H1 (cell line): ENCODE data around the gene CCDC71. TPM values are rescaled to one million over a fixed set of nuclear protein-coding genes. Genes with fewer than 3 reads are reported as not detected.
A peak's percentile ranks its signal among the peaks of the same experiment; 100 is the strongest.

Experiments
- CTCF ChIA-PET: fragments of 300-600 bp; sonication (Branson Sonifier 250); formaldehyde crosslinking; loops from one replicate; lab custom pipeline; 2021; ENCODE audit not compliant: partially characterized antibody; lab: Charles Lee
- POLR2A ChIA-PET: fragments of 300-600 bp; sonication (Branson Sonifier 250); formaldehyde crosslinking; loops from one replicate; lab custom pipeline; 2021; ENCODE audit warnings: inconsistent platforms; ENCODE audit not compliant: partially characterized antibody; lab: Charles Lee
- DNase-seq, 2 experiments: peaks; one replicate each; pipeline versions ENCODE4 v3.0.0 to v3.0.0-alpha.2; 2010 to 2022; ENCODE audit warnings: low spot score in 2 of 2, low read depth in 1 of 2, mixed read lengths in 1 of 2
- FAIRE-seq: peaks from 2 replicates; lab custom pipeline; 2011; peaks lifted over from hg19 to GRCh38; lab: Jason Lieb, UNC
- H2AFZ ChIP-seq: 2 replicates; pipeline ENCODE4 v1.8.1; 2012; ENCODE audit warnings: low read length, inconsistent platforms
- H2AK5ac ChIP-seq: 2 replicates; pipeline ENCODE4 v1.6.1; 2013; ENCODE audit warnings: low read depth, low read length
- H2BK120ac ChIP-seq: replicated peaks from 2 replicates; pipeline ENCODE3; 2013; ENCODE audit warnings: low read depth, low read length, inconsistent platforms
- H2BK12ac ChIP-seq: 2 replicates; pipeline ENCODE4 v1.6.1; 2013; ENCODE audit warnings: low read depth, low read length
- H2BK15ac ChIP-seq: 2 replicates; pipeline ENCODE4 v1.6.1; 2013; ENCODE audit warnings: low read length
- H2BK20ac ChIP-seq: 2 replicates; pipeline ENCODE4 v1.6.1; 2013; ENCODE audit warnings: low read length
- H2BK5ac ChIP-seq: 2 replicates; pipeline ENCODE4 v1.6.1; 2013; ENCODE audit warnings: low read depth, low read length
- H3K14ac ChIP-seq: 2 replicates; pipeline ENCODE4 v1.6.1; 2013; ENCODE audit warnings: inconsistent platforms; ENCODE audit not compliant: insufficient read length
- H3K18ac ChIP-seq: 2 replicates; pipeline ENCODE4 v1.6.1; 2013; ENCODE audit warnings: low read length; ENCODE audit errors: extremely low read depth
- H3K23ac ChIP-seq: 2 replicates; pipeline ENCODE4 v1.6.1; 2013; ENCODE audit warnings: inconsistent platforms; ENCODE audit not compliant: insufficient read length
- H3K23me2 ChIP-seq: 2 replicates; pipeline ENCODE4 v1.6.1; 2013; ENCODE audit warnings: low read depth, low read length
- H3K27ac ChIP-seq: 2 replicates; pipeline ENCODE4 v1.6.1; 2011; ENCODE audit warnings: low read depth, low read length, inconsistent platforms
- H3K27me3 ChIP-seq, 4 experiments: replicated peaks in 1 of 4; 1 replicate in 1 of 4; 2 replicates in 3 of 4; pipeline versions ENCODE4 v1.6.1 to v1.8.1; 2011 to 2013; ENCODE audit warnings: low read length in 3 of 4, mild to moderate bottlenecking in 3 of 4, inconsistent platforms in 2 of 4, mixed read lengths in 2 of 4, moderate library complexity in 1 of 4; ENCODE audit not compliant: control insufficient read depth in 3 of 4, insufficient read depth in 3 of 4; ENCODE audit errors: extremely low read depth in 1 of 4
- H3K36me3 ChIP-seq, 4 experiments: 2 replicates each; pipeline versions ENCODE4 v1.6.1 to v1.8.1; 2011 to 2013; ENCODE audit warnings: mild to moderate bottlenecking in 4 of 4, low read length in 3 of 4, moderate library complexity in 2 of 4, control low read depth in 1 of 4, inconsistent platforms in 1 of 4; ENCODE audit not compliant: insufficient read depth in 4 of 4, control insufficient read depth in 2 of 4
- H3K4ac ChIP-seq: replicated peaks from 2 replicates; pipeline ENCODE3; 2013; ENCODE audit warnings: low read length, low read depth, mixed read lengths, inconsistent platforms; ENCODE audit not compliant: insufficient read length
- H3K4me1 ChIP-seq, 4 experiments: replicated peaks in 1 of 4; 1 replicate in 1 of 4; 2 replicates in 3 of 4; pipeline versions ENCODE4 v1.6.1 to v1.8.1; 2011 to 2013; ENCODE audit warnings: low read length in 3 of 4, inconsistent platforms in 2 of 4, mixed read lengths in 1 of 4; ENCODE audit not compliant: insufficient read depth in 4 of 4, control insufficient read depth in 3 of 4
- H3K4me2 ChIP-seq, 2 experiments: 2 replicates each; pipeline versions ENCODE4 v1.6.1 to v1.8.1; 2011 to 2013; ENCODE audit warnings: low read depth in 2 of 2, low read length in 2 of 2, control low read depth in 1 of 2, inconsistent platforms in 1 of 2, mild to moderate bottlenecking in 1 of 2; ENCODE audit not compliant: insufficient read depth in 1 of 2
- H3K4me3 ChIP-seq, 4 experiments: fragments of 200-600, 300-600 bp in 1 of 4; sonication (generic), shearing (Covaris generic), sonication (Bioruptor Twin) in 1 of 4; 2 replicates each; pipeline versions ENCODE4 v1.5.1 to v1.8.1; 2011 to 2016; ENCODE audit warnings: low read length in 4 of 4, low read depth in 3 of 4, control low read depth in 2 of 4, inconsistent platforms in 2 of 4, mild to moderate bottlenecking in 2 of 4, mixed read lengths in 1 of 4, moderate library complexity in 1 of 4; ENCODE audit not compliant: insufficient read depth in 2 of 4; ENCODE audit errors: extremely low read depth in 1 of 4
- H3K56ac ChIP-seq: replicated peaks from 2 replicates; pipeline ENCODE3; 2013; ENCODE audit warnings: low read depth, mild to moderate bottlenecking, mixed read lengths, low read length, inconsistent platforms; ENCODE audit not compliant: insufficient read length
- H3K79me1 ChIP-seq: 2 replicates; pipeline ENCODE4 v1.6.1; 2013; ENCODE audit warnings: low read depth, low read length, control low read depth
- H3K79me2 ChIP-seq, 2 experiments: 2 replicates each; pipeline versions ENCODE4 v1.6.1 to v1.8.1; 2012 to 2013; ENCODE audit warnings: low read length in 2 of 2, mild to moderate bottlenecking in 2 of 2, inconsistent platforms in 1 of 2; ENCODE audit not compliant: insufficient read depth in 2 of 2, control insufficient read depth in 1 of 2
- H3K9ac ChIP-seq, 4 experiments: replicated peaks in 1 of 4; 1 replicate in 1 of 4; 2 replicates in 3 of 4; pipeline versions ENCODE4 v1.6.1 to v1.8.1; 2011 to 2013; ENCODE audit warnings: low read depth in 3 of 4, low read length in 3 of 4, control low read depth in 2 of 4, mild to moderate bottlenecking in 2 of 4, moderate library complexity in 2 of 4, inconsistent platforms in 1 of 4; ENCODE audit errors: extremely low read depth in 1 of 4
- H3K9me3 ChIP-seq, 2 experiments: 2 replicates each; pipeline versions ENCODE4 v1.6.1 to v1.8.1; 2012 to 2013; ENCODE audit warnings: mild to moderate bottlenecking in 2 of 2, moderate library complexity in 2 of 2, control low read depth in 1 of 2, inconsistent platforms in 1 of 2, low read depth in 1 of 2, low read length in 1 of 2, mixed read lengths in 1 of 2; ENCODE audit not compliant: insufficient read depth in 2 of 2
- H4K20me1 ChIP-seq, 2 experiments: replicated peaks in 1 of 2; 2 replicates each; pipeline versions ENCODE3 to v1.8.1; 2011 to 2013; ENCODE audit warnings: inconsistent platforms in 2 of 2, low read length in 2 of 2, mild to moderate bottlenecking in 1 of 2; ENCODE audit not compliant: insufficient read depth in 2 of 2, control insufficient read depth in 1 of 2
- H4K5ac ChIP-seq: 2 replicates; pipeline ENCODE4 v1.6.1; 2013; ENCODE audit warnings: low read length, low read depth, mixed read lengths, inconsistent platforms; ENCODE audit not compliant: insufficient read length
- H4K8ac ChIP-seq: 2 replicates; pipeline ENCODE4 v1.8.0; 2013; ENCODE audit warnings: mild to moderate bottlenecking, moderate library complexity, low read length, inconsistent platforms; ENCODE audit not compliant: insufficient read depth; ENCODE audit errors: extremely low read depth
- H4K91ac ChIP-seq: replicated peaks from 2 replicates; pipeline ENCODE3; 2013; ENCODE audit warnings: low read length, mixed read lengths, inconsistent platforms; ENCODE audit not compliant: insufficient read length
- BCL11A ChIP-seq, 2 experiments: IDR thresholded peaks; one replicate each; pipeline ENCODE4 v1.6.1; 2011; ENCODE audit warnings: low read depth in 2 of 2, low read length in 2 of 2, mild to moderate bottlenecking in 2 of 2
- CHD2 ChIP-seq: IDR thresholded peaks from 2 replicates; pipeline ENCODE4 v1.6.1; 2012; ENCODE audit warnings: low read length, improper control_type of control experiment
- CTBP2 ChIP-seq: IDR thresholded peaks from 2 replicates; pipeline ENCODE4 v1.7.0; 2011; ENCODE audit warnings: borderline replicate concordance, mild to moderate bottlenecking, moderate library complexity, mixed read lengths, low read length; ENCODE audit not compliant: insufficient read depth, insufficient read length
- HDAC6 ChIP-seq: IDR thresholded peaks from one replicate; pipeline ENCODE4 v1.7.1; 2012; ENCODE audit warnings: low read depth, mild to moderate bottlenecking, inconsistent platforms, low read length, moderate library complexity
- RBBP5 ChIP-seq: IDR thresholded peaks from 2 replicates; pipeline ENCODE4 v1.7.1; 2012; ENCODE audit warnings: low read depth, mild to moderate bottlenecking, inconsistent platforms, low read length, moderate library complexity, borderline replicate concordance
- SP1 ChIP-seq: IDR thresholded peaks from 2 replicates; pipeline ENCODE4 v1.6.1; 2011; ENCODE audit warnings: low read depth, low read length
- SP2 ChIP-seq: IDR thresholded peaks from 2 replicates; pipeline ENCODE4 v1.6.1; 2012; ENCODE audit warnings: mild to moderate bottlenecking, low read length, inconsistent platforms
- TAF7 ChIP-seq: optimal IDR thresholded peaks from 2 replicates; pipeline ENCODE3; 2011; ENCODE audit warnings: low read depth, mild to moderate bottlenecking, inconsistent platforms, low read length, moderate library complexity, borderline replicate concordance
- TBP ChIP-seq: IDR thresholded peaks from 2 replicates; pipeline ENCODE4 v1.6.1; 2011; ENCODE audit warnings: low read depth, low read length, improper control_type of control experiment
- YY1 ChIP-seq: IDR thresholded peaks from 2 replicates; pipeline ENCODE4 v1.6.1; 2011; ENCODE audit warnings: low read depth, mild to moderate bottlenecking, low read length
- WGBS, 2 experiments: shearing (Covaris generic) in 1 of 2; methylation state at CpG; one replicate each; pipeline versions ENCODE4 v1.1.6 to v1.1.7; 2013 to 2015; ENCODE audit warnings: low lambda C conversion rate in 2 of 2, mixed read lengths in 2 of 2, inconsistent platforms in 1 of 2, low coverage in 1 of 2, missing lambda C conversion rate in 1 of 2; ENCODE audit not compliant: insufficient replicate concordance in 2 of 2, insufficient coverage in 1 of 2, insufficient read length in 1 of 2; ENCODE audit errors: extremely low coverage in 1 of 2, missing lambda C conversion rate in 1 of 2; 5-methylcytosine and 5-hydroxymethylcytosine counted together
- polyA plus RNA-seq, 7 experiments: library from polyadenylated mRNA; depleted of rRNA in 3 of 7; stranded (reverse) in 5 of 7; unstranded in 2 of 7; fragments of >200 nt in 5 of 7; fragments of 200-250 nt in 2 of 7; gene quantifications; 1 replicate in 5 of 7; 2 replicates in 1 of 7; 4 replicates in 1 of 7; pipeline versions ENCODE4 v1.2.1 to v1.2.3, GENCODE V29; 2011 to 2013; ENCODE audit warnings: missing spikeins in 2 of 7, mixed read lengths in 2 of 7
- total RNA-seq: library from RNA; stranded (reverse); fragmentation: NEBNext Ultra II Directional; extraction: Animal tissue kit (Norgen Biotek cat#: 25700); gene quantifications from 2 replicates; pipeline ENCODE4 v1.2.1, GENCODE V29; 2021

The CCDC71 gene
- total and polyA plus RNA-seq, 2 of the 8 experiments (the other 6 are each of a cell fraction or from before 2014, with no cell fraction given): 26.7 to 57.4 TPM

DNA sequence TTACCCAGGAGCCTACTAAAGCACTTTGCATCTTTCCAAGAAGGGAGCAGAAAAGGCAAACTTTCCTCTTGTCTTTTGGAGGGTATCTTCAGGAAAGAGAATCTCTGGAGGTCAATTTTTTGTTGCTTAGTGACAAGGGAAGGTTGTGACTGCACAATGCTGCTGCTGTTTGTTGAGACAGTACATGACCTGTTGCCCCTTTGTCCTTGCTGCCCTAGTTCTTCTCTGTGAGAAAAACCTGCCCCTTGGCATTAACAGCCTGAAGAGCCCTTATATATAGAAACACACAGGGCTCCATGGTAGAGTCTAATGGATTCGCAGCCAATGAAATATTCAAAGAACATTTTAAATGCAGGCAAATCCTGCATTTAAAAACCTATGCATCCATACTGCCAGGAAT, 25.6 kb upstream of the CCDC71 start:
- Histone ChIP-seq H4K5ac (no peak overlapping the region), H3K4ac (no peak overlapping the region), H3K14ac (no peak overlapping the region), H3K27me3 (no peaks in the 10 kb centered on the region), H2AFZ (0 out of 2 replicates have a peak overlapping the region, but pooled peaks have one; percentile 31), H4K91ac (no peak overlapping the region), H2BK20ac (no peak overlapping the region), H3K4me3 (no peak overlapping the region), H2BK15ac (no peak overlapping the region), H3K23me2 (no peaks in the 10 kb centered on the region), H3K9me3 (no peaks in the 10 kb centered on the region; a peak in 1 of 4 replicates), H3K56ac (no peak overlapping the region), H2AK5ac (no peak overlapping the region), H2BK12ac (no peak overlapping the region), H4K20me1 (no peaks in the 10 kb centered on the region), H2BK120ac (no peak overlapping the region), H2BK5ac (no peak overlapping the region), H3K79me1 (no peaks in the 10 kb centered on the region), H3K4me2 (no peak overlapping the region), H3K4me1 (0 out of 7 replicates have a peak, but pooled peaks cover 0 to 3% (median 0%) of the 10 kb centered on the region in 4 experiments), H3K23ac (no peak overlapping the region), H3K9ac (no peak overlapping the region), H3K18ac (no peak overlapping the region), H3K36me3 (no peaks in the 10 kb centered on the region), H4K8ac (no peak overlapping the region), H3K27ac (no peak overlapping the region), H3K79me2 (no peaks in the 10 kb centered on the region)
- TF ChIP-seq CHD2 (no peak), BCL11A (IDR thresholded peaks at IDR 0.05; ENCODE audit: low read depth in 2 of 2, low read length in 2 of 2) (no peak), TBP (no peak), SP1 (no peak), CTBP2 (no peak), HDAC6 (no peak), SP2 (no peak), TAF7 (no peak), YY1 (no peak), RBBP5 (no peak)
- CTCF ChIA-PET: no interaction called here
- FAIRE-seq (no peak), DNase-seq (no peak)
- 79% methylated on average over 1 of the region's 1 CpG; no CpG with 5 or more reads in 1 of the 2 experiments for WGBS, 2 experiments
- POLR2A ChIA-PET: no interaction called here
